Skin of body (tissue), 2 donors: ENCODE data around the gene HPN. TPM values are rescaled to one million over a fixed set of nuclear protein-coding genes. Genes with fewer than 3 reads are reported as not detected.

Experiments
- DNase-seq: peaks from one replicate; lab custom pipeline; 2025; lab: John Stamatoyannopoulos, UW
- total RNA-seq: library from RNA; depleted of rRNA; stranded (reverse); fragments of >200 nt; gene quantifications from one replicate; pipeline ENCODE4 v1.2.3, GENCODE V29; 2014

Gene HPN
- total RNA-seq, 1 donor from 2014 or later: 0.69 TPM

- DNase-seq: no peak
Measured at GRCh38 chr19:35080613-35081170, 39.2 kb downstream of the HPN start.

- no peak for DNase-seq
Measured at GRCh38 chr19:35081201-35081600, 39.7 kb downstream of the HPN start.

- DNase-seq: no peak
Measured at GRCh38 chr19:35083691-35084508, 42.4 kb downstream of the HPN start.

- no peak for DNase-seq
Measured at GRCh38 chr19:35084509-35084762, 42.9 kb downstream of the HPN start.

GRCh38 chr19:35085947-35086346 is 44.4 kb downstream of the HPN start:
- DNase-seq: no peak

- no peak for DNase-seq
Measured at GRCh38 chr19:35086455-35086854, 44.9 kb downstream of the HPN start.

- DNase-seq: no peak
Measured at GRCh38 chr19:35087393-35087792, 45.9 kb downstream of the HPN start.

GRCh38 chr19:35088131-35088913 is 46.8 kb downstream of the HPN start:
- DNase-seq: no peak

- DNase-seq: no peak
Measured at GRCh38 chr19:35089554-35089953, 48.0 kb downstream of the HPN start.

GRCh38 chr19:35090160-35090505 is 48.6 kb downstream of the HPN start:
- DNase-seq: no peak

GRCh38 chr19:35090506-35091214 is 49.1 kb downstream of the HPN start:
- peak; percentile 16 for DNase-seq

GRCh38 chr19:35093430-35093829 is 51.9 kb downstream of the HPN start:
- DNase-seq: no peak

- DNase-seq: no peak
Measured at GRCh38 chr19:35093941-35094647, 52.6 kb downstream of the HPN start.

GRCh38 chr19:35094656-35095055 is 53.1 kb downstream of the HPN start:
- DNase-seq: no peak

GRCh38 chr19:35095667-35096368 is 54.3 kb downstream of the HPN start:
- no peak for DNase-seq

- no peak for DNase-seq
Measured at GRCh38 chr19:35098413-35099049, 57.0 kb downstream of the HPN start.

- DNase-seq: no peak
Measured at GRCh38 chr19:35099155-35099896, 57.8 kb downstream of the HPN start.

GRCh38 chr19:35099897-35100275 is 58.4 kb downstream of the HPN start:
- DNase-seq: no peak
